Mesenchymal stem cell (in vitro differentiated cells and primary cell): ENCODE results near the gene CLCN5.
A peak's percentile ranks its signal among the peaks of the same experiment; 100 is the strongest.

Experiments
- DNase-seq: peaks from one replicate; pipeline ENCODE4 v3.0.0-alpha.2; 2013
- H2AFZ ChIP-seq: one replicate; pipeline ENCODE4 v1.6.1; 2013; ENCODE audit warnings: low read depth, mild to moderate bottlenecking, control low read depth, inconsistent platforms, low read length, moderate library complexity
- H2AK5ac ChIP-seq: 2 replicates; pipeline ENCODE4 v1.6.1; 2013; ENCODE audit warnings: low read length, moderate library complexity, mild to moderate bottlenecking, inconsistent platforms; ENCODE audit not compliant: severe bottlenecking
- H2BK120ac ChIP-seq: one replicate; pipeline ENCODE4 v1.6.1; 2013; ENCODE audit warnings: low read depth, mild to moderate bottlenecking, inconsistent platforms, low read length, moderate library complexity
- H2BK12ac ChIP-seq, 2 experiments: one replicate each; pipeline ENCODE4 v1.6.1; 2013; ENCODE audit warnings: inconsistent platforms in 2 of 2, low read length in 2 of 2, mild to moderate bottlenecking in 2 of 2, moderate library complexity in 2 of 2, control low read depth in 1 of 2
- H2BK15ac ChIP-seq: one replicate; pipeline ENCODE4 v1.6.1; 2013; ENCODE audit warnings: mild to moderate bottlenecking, low read depth, inconsistent platforms; ENCODE audit not compliant: poor library complexity, severe bottlenecking
- H2BK5ac ChIP-seq: 2 replicates; pipeline ENCODE4 v1.6.1; 2013; ENCODE audit warnings: low read depth, mild to moderate bottlenecking, low read length, control low read depth, inconsistent platforms; ENCODE audit not compliant: poor library complexity, severe bottlenecking
- H3K14ac ChIP-seq, 2 experiments: one replicate each; pipeline ENCODE4 v1.6.1; 2013; ENCODE audit warnings: inconsistent platforms in 2 of 2, low read length in 2 of 2, control low read depth in 1 of 2, mild to moderate bottlenecking in 1 of 2, moderate library complexity in 1 of 2
- H3K18ac ChIP-seq, 2 experiments: one replicate each; pipeline ENCODE4 v1.6.1; 2013; ENCODE audit warnings: inconsistent platforms in 2 of 2, low read length in 2 of 2, control low read depth in 1 of 2, low read depth in 1 of 2, mild to moderate bottlenecking in 1 of 2
- H3K23ac ChIP-seq, 2 experiments: one replicate each; pipeline ENCODE4 v1.6.1; 2013; ENCODE audit warnings: inconsistent platforms in 2 of 2, low read length in 2 of 2, mild to moderate bottlenecking in 2 of 2, moderate library complexity in 2 of 2, control low read depth in 1 of 2
- H3K27ac ChIP-seq: 2 replicates; pipeline ENCODE4 v1.5.1; 2013; ENCODE audit warnings: mild to moderate bottlenecking, moderate library complexity, low read length, control low read depth, inconsistent platforms; ENCODE audit not compliant: poor library complexity, severe bottlenecking
- H3K27me3 ChIP-seq, 2 experiments: 2 replicates each; pipeline versions ENCODE4 v1.6.1 to v1.7.0; 2013; ENCODE audit warnings: low read length in 2 of 2, mild to moderate bottlenecking in 2 of 2, moderate library complexity in 2 of 2, control low read depth in 1 of 2, inconsistent platforms in 1 of 2; ENCODE audit not compliant: control insufficient read depth in 1 of 2, insufficient read depth in 1 of 2
- H3K36me3 ChIP-seq, 2 experiments: 2 replicates each; pipeline versions ENCODE4 v1.6.1 to v1.7.0; 2013; ENCODE audit warnings: low read length in 2 of 2, control low read depth in 1 of 2, inconsistent platforms in 1 of 2, low read depth in 1 of 2, mild to moderate bottlenecking in 1 of 2; ENCODE audit not compliant: insufficient read depth in 2 of 2, control insufficient read depth in 1 of 2
- H3K4ac ChIP-seq, 2 experiments: one replicate each; pipeline ENCODE4 v1.6.1; 2013; ENCODE audit warnings: inconsistent platforms in 2 of 2, low read length in 2 of 2, mild to moderate bottlenecking in 2 of 2, moderate library complexity in 2 of 2, control low read depth in 1 of 2, low read depth in 1 of 2
- H3K4me1 ChIP-seq: 2 replicates; pipeline ENCODE4 v1.6.1; 2013; ENCODE audit warnings: low read depth, low read length, control low read depth; ENCODE audit not compliant: control insufficient read depth, insufficient read depth
- H3K4me2 ChIP-seq: 2 replicates; pipeline ENCODE4 v1.6.1; 2013; ENCODE audit warnings: low read length, mild to moderate bottlenecking, inconsistent platforms; ENCODE audit not compliant: poor library complexity, severe bottlenecking
- H3K4me3 ChIP-seq, 2 experiments: 2 replicates each; pipeline versions ENCODE4 v1.5.1 to v1.7.0; 2013; ENCODE audit warnings: low read length in 2 of 2, mild to moderate bottlenecking in 2 of 2, control low read depth in 1 of 2, low read depth in 1 of 2; ENCODE audit not compliant: insufficient read depth in 1 of 2
- H3K79me1 ChIP-seq: replicated peaks from 2 replicates; pipeline ENCODE4 v1.6.1; 2013; ENCODE audit warnings: mild to moderate bottlenecking, control low read depth, low read length, inconsistent platforms; ENCODE audit not compliant: poor library complexity, severe bottlenecking
- H3K9ac ChIP-seq: 2 replicates; pipeline ENCODE4 v1.7.0; 2013; ENCODE audit warnings: mild to moderate bottlenecking, low read length, moderate library complexity
- H3K9me3 ChIP-seq: 2 replicates; pipeline ENCODE4 v1.7.0; 2013; ENCODE audit warnings: mild to moderate bottlenecking, low read length; ENCODE audit not compliant: control insufficient read depth
- H4K8ac ChIP-seq: one replicate; pipeline ENCODE4 v1.6.1; 2013; ENCODE audit warnings: inconsistent platforms, mild to moderate bottlenecking, low read length, moderate library complexity
- H4K91ac ChIP-seq: one replicate; pipeline ENCODE4 v1.6.1; 2013; ENCODE audit warnings: mild to moderate bottlenecking, low read length, inconsistent platforms
- WGBS: methylation state at CpG from one replicate; pipeline ENCODE4 v1.1.7; 2013; ENCODE audit warnings: mixed read lengths; 5-methylcytosine and 5-hydroxymethylcytosine counted together

CLCN5 gene

GRCh38 chrX:50100188-50100587 is 177.8 kb downstream of the CLCN5 start:
- H3K36me3 ChIP-seq, result no peaks in the 10 kb centered on the region
- H3K4me2 ChIP-seq, result no peak overlapping the region
- no peak overlapping the region for H2BK5ac ChIP-seq
- no peak overlapping the region for H3K14ac ChIP-seq
- H4K91ac ChIP-seq, result no peak overlapping the region
- no peak overlapping the region for H3K23ac ChIP-seq
- H3K27me3 ChIP-seq, result peaks cover 0 to 9% of the 10 kb centered on the region in 2 experiments
- no peak overlapping the region for H3K18ac ChIP-seq
- no peak overlapping the region for H3K9ac ChIP-seq
- no peak overlapping the region for H2AK5ac ChIP-seq
- no peak overlapping the region for H4K8ac ChIP-seq
- H3K9me3 ChIP-seq, result no peaks in the 10 kb centered on the region
- peak; percentile 16 for DNase-seq
- H2BK12ac ChIP-seq, result no peak overlapping the region
- no peak overlapping the region for H3K4ac ChIP-seq
- no peak overlapping the region for H3K4me3 ChIP-seq
- no peak overlapping the region for H2BK15ac ChIP-seq
- H3K4me1 ChIP-seq, result no peaks in the 10 kb centered on the region
- no peak overlapping the region for H2BK120ac ChIP-seq
- H3K79me1 ChIP-seq, result no peaks in the 10 kb centered on the region
- no peak overlapping the region for H2AFZ ChIP-seq
- no peak overlapping the region for H3K27ac ChIP-seq
- WGBS, result no CpG with 5 or more reads among the region's 3 CpGs

GRCh38 chrX:50103176-50103575 is 180.8 kb downstream of the CLCN5 start:
- no peak overlapping the region for H2BK120ac ChIP-seq
- no peak overlapping the region for H3K18ac ChIP-seq
- H2AFZ ChIP-seq, result no peak overlapping the region
- H3K27ac ChIP-seq, result no peak overlapping the region
- no peak overlapping the region for H3K23ac ChIP-seq
- H3K14ac ChIP-seq, result no peak overlapping the region
- H3K27me3 ChIP-seq, result peaks cover 0 to 9% of the 10 kb centered on the region in 2 experiments
- H4K91ac ChIP-seq, result no peak overlapping the region
- H2BK12ac ChIP-seq, result no peak overlapping the region
- H3K4me2 ChIP-seq, result no peak overlapping the region
- H2BK15ac ChIP-seq, result no peak overlapping the region
- DNase-seq, result no peak
- H2BK5ac ChIP-seq, result no peak overlapping the region
- H3K4ac ChIP-seq, result no peak overlapping the region
- no peaks in the 10 kb centered on the region for H3K9me3 ChIP-seq
- H3K4me1 ChIP-seq, result no peaks in the 10 kb centered on the region
- no peaks in the 10 kb centered on the region for H3K36me3 ChIP-seq
- no CpG with 5 or more reads among the region's 1 CpG for WGBS
- no peak overlapping the region for H2AK5ac ChIP-seq
- no peak overlapping the region for H3K4me3 ChIP-seq
- H3K79me1 ChIP-seq, result no peaks in the 10 kb centered on the region
- H4K8ac ChIP-seq, result no peak overlapping the region
- H3K9ac ChIP-seq, result no peak overlapping the region

GRCh38 chrX:50103866-50104566 is 181.6 kb downstream of the CLCN5 start:
- Histone ChIP-seq H3K4me1 (no peaks in the 10 kb centered on the region), H2AFZ (no peak overlapping the region), H3K18ac (no peak overlapping the region), H4K91ac (no peak overlapping the region), H2BK12ac (no peak overlapping the region), H2BK120ac (no peak overlapping the region), H3K14ac (no peak overlapping the region), H3K27me3 (peaks cover 0 to 9% of the 10 kb centered on the region in 2 experiments), H3K4me3 (no peak overlapping the region), H3K4ac (no peak overlapping the region), H3K9me3 (no peaks in the 10 kb centered on the region), H2AK5ac (no peak overlapping the region), H2BK5ac (no peak overlapping the region), H3K4me2 (no peak overlapping the region), H3K23ac (no peak overlapping the region), H2BK15ac (no peak overlapping the region), H3K9ac (no peak overlapping the region), H4K8ac (no peak overlapping the region), H3K27ac (no peak overlapping the region), H3K79me1 (no peaks in the 10 kb centered on the region), H3K36me3 (no peaks in the 10 kb centered on the region)
- WGBS, result 61% methylated on average over 3 of the region's 5 CpGs
- peak; percentile 12 for DNase-seq

- no peak overlapping the region for H2AK5ac ChIP-seq
Observed at GRCh38 chrX:50106051-50106675, 183.8 kb downstream of the CLCN5 start.

More at GRCh38 chrX:50106051-50106675, 183.8 kb downstream of the CLCN5 start:
- H3K4ac ChIP-seq, result no peak overlapping the region
- no peak overlapping the region for H3K18ac ChIP-seq
- H3K4me1 ChIP-seq, result no peaks in the 10 kb centered on the region
- WGBS, result 100% methylated on average over 1 of the region's 6 CpGs
- H3K9me3 ChIP-seq, result no peaks in the 10 kb centered on the region
- H4K8ac ChIP-seq, result no peak overlapping the region
- H3K9ac ChIP-seq, result no peak overlapping the region
- H2BK5ac ChIP-seq, result no peak overlapping the region
- no peak for DNase-seq
- H2AFZ ChIP-seq, result no peak overlapping the region
- no peak overlapping the region for H2BK12ac ChIP-seq
- no peak overlapping the region for H3K4me2 ChIP-seq
- H2BK15ac ChIP-seq, result no peak overlapping the region
- no peak overlapping the region for H3K14ac ChIP-seq
- H3K36me3 ChIP-seq, result no peaks in the 10 kb centered on the region
- H3K79me1 ChIP-seq, result no peaks in the 10 kb centered on the region
- no peak overlapping the region for H4K91ac ChIP-seq
- no peak overlapping the region for H3K4me3 ChIP-seq
- H2BK120ac ChIP-seq, result no peak overlapping the region
- H3K27me3 ChIP-seq, result peaks cover 0 to 4% of the 10 kb centered on the region in 2 experiments
- no peak overlapping the region for H3K27ac ChIP-seq
- H3K23ac ChIP-seq, result no peak overlapping the region
